Measurements from ENCODE around the gene FBXO27. TPM values are rescaled to one million over a fixed set of nuclear protein-coding genes. Genes with fewer than 3 reads are reported as not detected.

Gene FBXO27
- total and polyA plus RNA-seq, 10 donors, result 0.10 to 4.2 (median 1.4) TPM

DNA sequence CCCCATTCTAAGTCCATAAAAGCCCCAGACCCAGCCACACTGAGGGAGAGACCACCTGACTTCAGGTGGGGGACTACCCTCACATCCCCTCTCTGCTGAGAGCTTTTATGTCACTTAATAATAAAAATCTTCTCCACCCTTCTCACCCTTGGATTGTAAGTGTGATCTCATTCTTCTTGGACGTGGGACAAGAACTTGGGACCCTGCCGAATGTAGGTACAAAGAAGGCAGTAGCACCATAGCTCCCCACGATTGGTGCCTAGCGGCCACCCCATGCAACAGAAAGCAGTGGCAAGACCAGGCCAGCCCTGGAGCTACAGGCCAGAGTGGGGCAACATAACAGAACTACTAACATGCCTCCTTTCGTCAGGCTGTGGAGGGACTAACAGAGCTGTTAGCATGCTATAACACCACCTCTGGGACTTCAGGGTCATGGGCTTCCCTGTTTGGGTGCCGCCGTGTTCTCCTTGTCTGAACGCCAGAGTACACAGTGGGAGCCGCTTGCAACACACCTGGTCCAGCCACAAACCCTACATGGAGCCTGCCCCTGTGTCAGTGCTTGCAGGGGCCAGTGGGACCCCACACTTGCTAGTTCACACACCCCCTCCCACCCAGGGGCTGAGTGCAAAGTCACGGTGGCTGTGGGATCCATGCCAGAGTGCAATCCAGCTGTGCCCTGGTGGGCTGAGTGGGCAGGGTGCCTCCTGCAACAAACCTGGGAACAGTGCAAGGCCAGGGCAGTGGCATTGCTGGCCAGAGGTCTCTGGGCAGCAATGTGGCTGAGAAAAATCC lies 51.6 kb downstream of the FBXO27 start:
- 78 to 97% (median 92%) methylated on average over 5 to 10 of the region's 10 CpGs for WGBS, 5 donors
- peaks cover 0 to 8% (median under 1%) of the 10 kb centered on the region in 6 donors for H3K4me1 ChIP-seq
- no peaks in the 10 kb centered on the region for H3K36me3 ChIP-seq
- TF ChIP-seq, protein P1, sequence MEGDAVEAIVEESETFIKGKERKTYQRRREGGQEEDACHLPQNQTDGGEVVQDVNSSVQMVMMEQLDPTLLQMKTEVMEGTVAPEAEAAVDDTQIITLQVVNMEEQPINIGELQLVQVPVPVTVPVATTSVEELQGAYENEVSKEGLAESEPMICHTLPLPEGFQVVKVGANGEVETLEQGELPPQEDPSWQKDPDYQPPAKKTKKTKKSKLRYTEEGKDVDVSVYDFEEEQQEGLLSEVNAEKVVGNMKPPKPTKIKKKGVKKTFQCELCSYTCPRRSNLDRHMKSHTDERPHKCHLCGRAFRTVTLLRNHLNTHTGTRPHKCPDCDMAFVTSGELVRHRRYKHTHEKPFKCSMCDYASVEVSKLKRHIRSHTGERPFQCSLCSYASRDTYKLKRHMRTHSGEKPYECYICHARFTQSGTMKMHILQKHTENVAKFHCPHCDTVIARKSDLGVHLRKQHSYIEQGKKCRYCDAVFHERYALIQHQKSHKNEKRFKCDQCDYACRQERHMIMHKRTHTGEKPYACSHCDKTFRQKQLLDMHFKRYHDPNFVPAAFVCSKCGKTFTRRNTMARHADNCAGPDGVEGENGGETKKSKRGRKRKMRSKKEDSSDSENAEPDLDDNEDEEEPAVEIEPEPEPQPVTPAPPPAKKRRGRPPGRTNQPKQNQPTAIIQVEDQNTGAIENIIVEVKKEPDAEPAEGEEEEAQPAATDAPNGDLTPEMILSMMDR (IDR thresholded peaks at IDR 0.05 in 8 of 11, conservative IDR thresholded peaks at IDR 0.05 in 3 of 11), result no peak
- TF ChIP-seq POLR2AphosphoS5 (IDR thresholded peaks at IDR 0.05) (no peak), POLR2A (IDR thresholded peaks at IDR 0.05) (no peak)
- peaks cover 0 to 30% (median 23%) of the 10 kb centered on the region in 8 donors for H3K9me3 ChIP-seq
- H3K4me3 ChIP-seq, result no peak overlapping the region
- peaks cover 0 to 30% (median 9%) of the 10 kb centered on the region in 7 donors for H3K27me3 ChIP-seq (replicated peaks in 1 of 7)
- no peak overlapping the region for H3K27ac ChIP-seq
- DNase-seq, result no peak
- intact Hi-C loops (cut with DNase I; ENCODE audit: low total_unique reads), result no loop called here

DNA sequence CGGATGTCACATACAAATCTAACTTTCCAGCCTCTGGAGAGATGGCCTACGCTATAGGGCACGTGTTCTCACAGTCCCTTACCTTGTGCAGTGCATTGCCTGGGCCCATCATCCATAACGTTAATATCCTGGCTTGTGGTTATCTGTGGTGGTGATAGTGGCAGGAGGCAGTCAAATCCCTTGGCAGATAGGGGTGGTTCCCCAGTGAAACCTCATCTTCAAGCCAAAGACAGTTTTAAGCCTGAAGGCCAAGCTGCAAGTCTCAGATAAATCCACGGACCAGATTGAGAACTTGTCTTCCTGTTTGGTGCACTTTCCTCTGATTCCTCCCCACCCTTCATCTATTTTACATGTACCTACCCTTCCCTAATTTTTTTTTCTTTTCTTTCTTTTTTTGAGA lies 52.5 kb downstream of the FBXO27 start:
- WGBS, 5 donors, result 60 to 89% (median 77%) methylated on average over 5 of the region's 5 CpGs
- Histone ChIP-seq H3K27ac (no peak overlapping the region), H3K9me3 (peaks cover 0 to 22% (median 15%) of the 10 kb centered on the region in 8 donors), H3K4me1 (peaks cover 0 to 17% (median 8%) of the 10 kb centered on the region in 6 donors), H3K4me3 (no peak overlapping the region), H3K27me3 (replicated peaks in 1 of 7) (peaks cover 0 to 40% (median 18%) of the 10 kb centered on the region in 7 donors), H3K36me3 (no peaks in the 10 kb centered on the region)
- no peak for DNase-seq
- TF ChIP-seq POLR2AphosphoS5 (IDR thresholded peaks at IDR 0.05) (no peak), POLR2A (IDR thresholded peaks at IDR 0.05) (no peak)
- TF ChIP-seq, protein P1 (IDR thresholded peaks at IDR 0.05 in 8 of 11, conservative IDR thresholded peaks at IDR 0.05 in 3 of 11), result no peak
- intact Hi-C loops (cut with DNase I; ENCODE audit: low total_unique reads), result no loop called here

DNA sequence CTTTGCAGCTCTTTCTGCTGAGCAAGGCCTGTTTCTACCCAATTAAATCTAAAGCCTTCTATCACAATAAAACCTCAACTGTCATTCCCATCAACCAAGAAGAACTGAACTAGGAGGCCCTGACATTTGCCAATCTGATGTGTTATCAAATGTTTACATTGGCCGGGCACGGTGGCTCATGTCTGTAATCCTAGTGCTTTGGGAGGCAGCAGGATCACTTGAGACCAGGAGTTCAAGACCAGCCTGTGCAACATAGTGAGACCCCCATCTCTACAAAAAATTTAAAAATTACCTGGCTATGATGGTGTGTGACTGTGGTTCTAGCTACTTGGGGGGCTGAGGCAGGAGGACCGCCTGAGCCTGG lies 54.0 kb downstream of the FBXO27 start:
- peaks cover 0 to 22% (median 15%) of the 10 kb centered on the region in 8 donors for H3K9me3 ChIP-seq
- WGBS, 5 donors, result 80 to 93% (median 84%) methylated on average over 3 of the region's 3 CpGs
- no peaks in the 10 kb centered on the region for H3K36me3 ChIP-seq
- TF ChIP-seq, protein P1 (IDR thresholded peaks at IDR 0.05 in 8 of 11, conservative IDR thresholded peaks at IDR 0.05 in 3 of 11), result no peak
- peaks cover 0 to 52% (median 18%) of the 10 kb centered on the region in 7 donors for H3K27me3 ChIP-seq (replicated peaks in 1 of 7)
- no peak for DNase-seq
- no peak overlapping the region for H3K4me3 ChIP-seq
- H3K4me1 ChIP-seq, result peaks cover 0 to 17% (median 8%) of the 10 kb centered on the region in 6 donors
- H3K27ac ChIP-seq, result no peak overlapping the region
- intact Hi-C loops (cut with DNase I; ENCODE audit: low total_unique reads), result no loop called here
